Sigmoid colon (tissue), 4 donors: Measurements from ENCODE around the gene SART3.

ENCODE experiments used
- CTCF ChIP-seq, 4 experiments: fragments of 450-650 bp in 3 of 4; fragments of 200-600 bp in 1 of 4; IDR thresholded peaks; one replicate each; pipeline ENCODE4 v1.5.1; 2016 to 2019; ENCODE audit warnings: antibody characterized with exemption in 4 of 4, mild to moderate bottlenecking in 3 of 4, moderate library complexity in 2 of 4
- POLR2A ChIP-seq, 2 donors: fragments of 450-650 bp; IDR thresholded peaks; one replicate each; pipeline ENCODE4 v1.6.1; 2016; ENCODE audit warnings: antibody characterized with exemption in 2 of 2, mild to moderate bottlenecking in 2 of 2, moderate library complexity in 2 of 2
- POLR2AphosphoS5 ChIP-seq, 4 donors: sonication (generic); formaldehyde crosslinking; IDR thresholded peaks; one replicate each; pipeline ENCODE4 v1.6.1; 2017; ENCODE audit warnings: antibody characterized with exemption in 4 of 4

- TF ChIP-seq CTCF (IDR thresholded peaks at IDR 0.05) (no peak), POLR2AphosphoS5 (IDR thresholded peaks at IDR 0.05) (no peak), POLR2A (IDR thresholded peaks at IDR 0.05) (no peak)
These were observed 4.2 kb upstream of the SART3 start for GRCh38 chr12:108565146-108565545.
